HG03280 (cell line): ENCODE results near the gene USP9X.
"Not testable (repeated sequence)": the region's sequence is repeated elsewhere in the genome, so short reads cannot be mapped to it uniquely, and the experiment has no call there.

Experiments used
- ATAC-seq: cut with Tn5 transposase; IDR thresholded peaks from one replicate; pipeline ENCODE4 v1.9.1; 2021; ENCODE audit warnings: mild to moderate bottlenecking, moderate library complexity; ENCODE audit not compliant: unreplicated experiment

The USP9X gene

DNA sequence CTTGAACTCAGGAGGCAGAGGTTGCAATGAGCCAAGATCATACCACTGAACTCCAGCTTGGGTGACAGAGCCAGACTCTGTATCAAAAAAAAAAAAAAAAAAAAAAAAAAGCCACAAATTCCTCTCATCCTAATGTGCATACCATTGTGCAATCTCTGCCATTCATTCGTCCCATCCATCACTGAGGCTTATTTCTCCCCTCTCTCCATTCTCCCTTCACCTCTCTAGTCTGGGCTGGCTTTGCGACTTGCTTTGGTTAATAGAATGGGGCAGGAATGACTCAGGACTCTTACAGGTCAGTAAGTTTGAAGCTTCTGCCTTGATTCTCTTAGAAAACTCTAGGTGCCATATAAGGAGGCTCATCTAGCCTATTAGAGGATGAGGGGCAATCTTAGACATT is 188.4 kb downstream of the USP9X start:
- ATAC-seq: no peak

- ATAC-seq: no peak
Observed at GRCh38 chrX:41275661-41276609, 190.7 kb downstream of the USP9X start.

- no peak for ATAC-seq
Observed at GRCh38 chrX:41276661-41277506, 191.6 kb downstream of the USP9X start.

GRCh38 chrX:41282307-41282706 is 197.1 kb downstream of the USP9X start:
- ATAC-seq: not testable (repeated sequence)

- ATAC-seq: not testable (repeated sequence)
Observed at GRCh38 chrX:41285928-41286327, 200.7 kb downstream of the USP9X start.
